T-helper 1 cell (primary cell): Measurements from ENCODE around the gene SYN1.

ENCODE experiments used
- DNase-seq, 5 donors: peaks; one replicate each; pipeline ENCODE4 v3.0.0-alpha.2; 2012 to 2020

Gene SYN1

DNA sequence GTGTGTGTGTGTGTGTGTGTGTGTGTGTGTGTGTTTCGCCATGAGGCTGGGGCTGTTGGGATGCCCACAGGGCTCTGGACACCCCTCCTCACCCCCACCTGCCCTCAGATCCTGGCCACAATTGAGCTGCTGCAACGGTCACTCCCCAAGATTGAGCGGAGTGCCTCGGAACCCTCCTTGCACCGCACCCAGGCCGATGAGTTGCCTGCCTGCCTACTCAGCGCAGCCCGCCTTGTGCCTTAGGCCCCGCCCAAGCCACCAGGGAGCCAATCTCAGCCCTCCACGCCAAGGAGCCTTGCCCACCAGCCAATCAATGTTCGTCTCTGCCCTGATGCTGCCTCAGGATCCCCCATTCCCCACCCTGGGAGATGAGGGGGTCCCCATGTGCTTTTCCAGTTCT, 48.4 kb downstream of the SYN1 start:
- DNase-seq, result no peak

- no peak for DNase-seq
Observed at GRCh38 chrX:47570794-47571193, 48.9 kb downstream of the SYN1 start.

DNA sequence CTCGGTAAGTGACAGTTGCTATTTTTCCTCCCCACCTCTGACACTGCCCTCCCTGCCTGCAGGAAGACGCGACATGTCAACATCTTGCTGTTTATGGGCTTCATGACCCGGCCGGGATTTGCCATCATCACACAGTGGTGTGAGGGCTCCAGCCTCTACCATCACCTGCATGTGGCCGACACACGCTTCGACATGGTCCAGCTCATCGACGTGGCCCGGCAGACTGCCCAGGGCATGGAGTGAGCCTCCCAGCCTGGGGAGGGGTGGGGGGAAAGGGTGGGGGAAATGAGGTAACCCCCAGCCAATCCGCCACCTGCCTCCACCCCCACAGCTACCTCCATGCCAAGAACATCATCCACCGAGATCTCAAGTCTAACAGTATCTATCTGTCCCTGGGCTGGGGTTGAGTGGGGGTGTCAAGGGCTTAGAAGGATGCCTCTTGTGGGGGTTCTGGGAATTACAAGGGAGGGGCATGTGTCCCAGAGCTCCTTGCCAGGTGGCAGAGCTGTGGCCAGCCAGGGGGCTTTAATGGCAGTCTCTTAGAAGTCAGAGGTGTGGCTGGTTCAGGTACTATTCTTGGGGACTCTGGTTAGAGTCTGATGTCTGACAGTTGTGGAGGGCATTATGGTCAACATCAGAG, 50.9 kb downstream of the SYN1 start:
- peak in 2 of 5 donors; percentile 25 to 31 for DNase-seq

GRCh38 chrX:47566841-47567240, 52.8 kb downstream of the SYN1 start:
- no peak for DNase-seq

DNA sequence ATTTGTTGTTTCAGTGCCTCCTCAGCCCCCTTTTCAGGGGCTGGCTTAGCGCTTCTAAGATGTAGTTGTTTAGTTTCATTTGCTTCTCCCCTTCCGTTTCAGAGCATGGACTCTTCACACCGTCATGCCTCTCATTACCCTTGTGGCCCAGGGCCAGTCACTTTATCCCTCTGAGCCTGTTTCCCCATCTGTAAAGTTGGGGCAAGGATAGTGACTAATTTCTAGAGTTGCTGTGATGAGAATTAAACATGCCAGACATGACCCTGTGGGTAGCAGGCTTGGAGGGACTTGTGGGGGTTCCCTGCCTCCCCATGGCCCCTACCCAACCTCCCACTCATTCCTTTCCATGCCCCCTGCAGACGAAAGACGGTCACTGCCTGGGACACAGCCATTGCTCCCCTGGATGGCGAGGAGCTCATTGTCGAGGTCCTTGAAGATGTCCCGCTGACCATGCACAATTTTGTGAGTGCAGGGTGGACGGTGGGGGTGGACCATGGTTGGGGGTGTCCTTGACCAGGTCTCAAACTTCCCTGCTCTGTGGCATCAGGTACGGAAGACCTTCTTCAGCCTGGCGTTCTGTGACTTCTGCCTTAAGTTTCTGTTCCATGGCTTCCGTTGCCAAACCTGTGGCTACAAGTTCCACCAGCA, 55.1 kb downstream of the SYN1 start:
- DNase-seq, result peak in 1 of 5 donors; percentile 11

DNA sequence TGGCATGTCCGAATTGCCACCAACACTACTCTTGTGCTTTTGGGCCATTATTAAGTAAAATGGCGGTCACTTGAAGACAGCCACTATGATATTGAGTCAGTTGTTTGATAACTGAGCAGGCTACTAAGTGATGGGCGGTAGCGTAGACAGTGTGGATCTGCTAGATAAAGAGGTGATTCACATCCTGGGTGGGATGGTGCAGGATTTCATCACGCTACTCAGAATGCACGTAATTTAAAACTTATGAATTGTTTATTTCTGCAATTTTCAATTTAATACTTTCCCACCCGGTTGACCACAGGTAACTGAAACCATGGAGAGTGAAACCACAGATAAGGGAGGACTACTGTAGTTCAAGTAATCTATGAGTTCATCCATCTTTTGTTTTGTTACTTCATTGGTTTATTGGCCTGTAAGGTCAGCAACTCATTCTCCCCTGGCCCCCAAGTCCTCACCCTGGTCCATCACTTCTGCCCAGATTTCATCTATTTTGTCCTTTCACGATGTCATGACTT, 55.8 kb downstream of the SYN1 start:
- DNase-seq, result peak in 1 of 5 donors; percentile 32

DNA sequence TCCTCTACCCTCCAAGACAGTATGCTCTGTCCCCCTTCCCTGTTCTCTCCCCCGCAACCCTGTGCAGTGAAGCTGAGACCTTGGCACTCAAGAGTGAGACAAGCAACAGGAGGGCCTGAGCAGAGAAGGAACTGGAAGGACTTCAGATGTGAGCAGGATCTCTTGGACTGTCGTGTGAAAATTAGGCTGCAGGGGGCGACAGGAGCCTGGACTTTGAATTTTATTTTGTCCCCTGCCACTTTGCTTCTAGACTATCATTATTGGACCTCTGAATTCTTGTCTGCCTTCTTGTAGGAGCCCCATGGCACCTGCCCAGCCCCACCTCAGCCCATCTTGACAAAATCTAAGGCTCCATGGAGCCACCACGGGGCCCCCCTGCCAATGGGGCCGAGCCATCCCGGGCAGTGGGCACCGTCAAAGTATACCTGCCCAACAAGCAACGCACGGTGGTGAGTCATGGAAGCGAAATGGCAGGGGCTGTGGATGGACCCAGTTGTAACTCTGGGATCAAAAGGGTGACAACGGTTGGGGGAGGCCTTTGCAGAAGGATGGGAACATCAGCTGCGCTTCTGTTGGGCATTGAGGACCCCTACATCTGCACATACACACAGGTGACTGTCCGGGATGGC, 56.9 kb downstream of the SYN1 start:
- peak in 1 of 5 donors; percentile 46 for DNase-seq

DNA sequence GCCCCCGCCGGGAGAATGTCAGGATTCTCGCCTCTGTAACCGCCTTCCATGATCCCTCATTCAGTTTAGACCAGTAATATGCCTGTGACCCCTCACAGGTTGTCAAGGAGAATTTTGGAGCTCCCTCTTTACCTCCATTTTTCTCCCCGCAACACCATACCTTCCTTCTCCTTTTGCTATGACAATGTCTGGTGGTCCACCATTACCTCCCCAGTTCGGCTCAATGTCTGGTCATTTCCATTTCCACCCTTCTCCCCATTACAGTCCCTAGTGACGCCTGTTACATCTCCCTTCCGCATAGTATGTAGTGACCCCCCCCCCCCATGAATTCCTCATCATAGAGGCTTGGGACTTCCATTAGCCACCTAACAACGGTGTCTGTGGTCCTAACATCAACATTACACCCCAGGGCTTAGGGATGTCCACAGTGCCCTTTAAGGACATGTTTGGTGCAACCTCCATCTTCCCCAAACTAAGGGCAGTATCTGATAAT, 58.0 kb downstream of the SYN1 start:
- no peak for DNase-seq

- DNase-seq, result peak; percentile 91 to 98 (median 92)
Observed at GRCh38 chrX:47560934-47561658, 58.6 kb downstream of the SYN1 start, which contains the start of gene ARAF. ARAF (plus strand) TSS chrX:47561205; CDS start chrX:47562968, 1,763 bp downstream.

DNA sequence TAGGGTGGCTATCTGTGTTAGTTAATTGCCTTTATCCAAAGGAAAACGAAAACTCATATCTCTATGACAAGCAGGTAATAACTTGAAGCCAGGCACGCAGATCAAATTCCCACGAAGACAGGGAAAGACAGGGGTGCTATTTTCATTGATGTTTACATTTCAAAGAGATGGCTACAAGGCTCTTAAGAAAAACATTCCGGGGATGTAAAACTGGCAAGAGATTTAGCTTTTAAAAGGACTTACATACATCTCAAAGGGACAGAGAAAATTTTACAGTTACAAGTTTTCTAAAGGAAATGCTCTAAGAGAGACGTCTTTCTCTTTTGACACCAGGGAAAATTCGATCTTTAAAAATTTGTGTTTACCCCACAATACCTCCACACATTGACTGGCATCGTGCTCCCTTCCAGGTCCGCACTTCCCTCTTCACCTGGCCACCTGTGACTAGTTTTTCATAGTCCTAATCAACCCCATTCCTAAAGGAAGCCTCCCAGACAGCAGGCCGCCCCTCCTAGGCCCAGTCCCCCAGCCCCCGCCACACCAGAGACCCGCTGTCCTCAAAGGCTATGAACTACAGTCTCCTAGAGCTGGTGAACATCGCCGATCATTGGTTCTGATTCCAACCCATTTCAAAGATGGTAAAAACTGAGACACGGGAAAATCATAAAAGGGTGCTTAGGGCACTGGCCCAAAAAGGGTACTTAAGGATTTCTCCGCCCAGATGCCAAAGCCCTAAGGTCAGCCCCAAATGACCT, 59.3 kb downstream of the SYN1 start:
- no peak for DNase-seq

GRCh38 chrX:47558436-47558835, 61.2 kb downstream of the SYN1 start:
- no peak for DNase-seq

DNA sequence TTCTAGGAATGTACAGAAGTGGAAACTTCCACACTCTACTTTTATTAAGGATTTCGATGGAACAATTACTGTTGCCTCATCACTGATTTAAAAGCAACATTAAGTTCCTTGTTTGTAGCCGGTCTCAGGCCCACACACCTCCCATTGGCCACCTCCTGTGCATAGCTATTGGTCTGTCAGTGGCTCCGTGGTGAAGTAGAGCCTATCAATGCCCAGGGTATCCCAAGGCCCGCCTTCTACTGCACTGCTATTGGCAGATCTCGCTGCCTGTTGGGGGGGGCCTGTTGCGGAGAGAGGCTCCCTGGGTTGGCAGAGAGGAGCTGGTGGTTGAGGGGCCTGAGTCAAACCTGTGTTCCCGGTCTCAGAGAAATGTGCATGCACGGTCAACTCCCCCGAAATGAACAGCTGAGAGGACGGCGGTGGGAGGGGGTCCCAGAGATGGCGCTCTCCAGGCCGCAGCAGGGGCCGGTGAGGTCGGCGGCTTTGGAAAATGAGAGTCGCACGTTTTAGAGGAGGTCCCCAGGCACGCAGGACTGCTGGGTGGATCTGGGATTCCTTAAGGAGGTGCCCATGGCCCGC, 63.5 kb downstream of the SYN1 start:
- peak; percentile 61 to 89 (median 72) for DNase-seq

GRCh38 chrX:47543496-47543895, 76.2 kb downstream of the SYN1 start:
- no peak for DNase-seq

DNA sequence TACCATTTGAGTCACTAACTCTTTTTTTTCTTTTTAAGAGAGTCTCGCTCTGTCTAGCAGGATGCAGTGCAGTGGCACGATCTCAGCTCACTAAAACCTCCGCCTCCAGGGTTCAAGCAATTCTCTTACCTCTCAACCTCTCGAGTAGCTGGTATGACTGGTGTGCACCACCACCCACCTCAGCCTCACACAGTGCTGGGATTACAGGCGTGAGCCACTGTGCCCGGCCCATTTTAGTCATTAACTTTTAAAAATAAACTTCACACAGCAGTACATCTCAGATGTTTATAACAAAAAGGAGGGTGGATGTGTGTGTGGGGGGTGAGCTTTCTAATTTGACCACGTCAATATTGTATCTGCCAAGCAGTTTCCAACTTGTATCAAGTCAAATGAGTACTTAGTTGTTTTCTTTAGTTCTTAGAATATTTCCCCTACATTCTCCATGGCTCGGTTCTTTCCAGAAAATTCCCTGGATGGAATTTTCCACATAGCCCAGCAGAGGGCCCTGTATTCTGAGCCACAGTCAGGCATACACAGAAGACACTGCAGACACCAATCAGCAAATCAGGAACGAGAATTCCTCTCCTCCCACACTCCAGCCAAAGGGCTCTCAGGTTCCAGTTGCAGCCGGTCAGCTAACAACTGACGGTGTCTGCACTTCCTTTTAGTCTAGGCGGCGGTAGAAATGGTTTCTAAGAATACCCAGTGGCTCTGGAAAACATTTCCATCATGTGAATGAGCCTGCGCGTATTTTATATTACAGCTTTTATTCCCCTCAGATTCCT, 78.7 kb downstream of the SYN1 start:
- DNase-seq, result no peak

- no peak for DNase-seq
Observed at GRCh38 chrX:47539860-47540259, 79.8 kb downstream of the SYN1 start.

- DNase-seq, result no peak
Observed at GRCh38 chrX:47530049-47530448, 89.6 kb downstream of the SYN1 start.

DNA sequence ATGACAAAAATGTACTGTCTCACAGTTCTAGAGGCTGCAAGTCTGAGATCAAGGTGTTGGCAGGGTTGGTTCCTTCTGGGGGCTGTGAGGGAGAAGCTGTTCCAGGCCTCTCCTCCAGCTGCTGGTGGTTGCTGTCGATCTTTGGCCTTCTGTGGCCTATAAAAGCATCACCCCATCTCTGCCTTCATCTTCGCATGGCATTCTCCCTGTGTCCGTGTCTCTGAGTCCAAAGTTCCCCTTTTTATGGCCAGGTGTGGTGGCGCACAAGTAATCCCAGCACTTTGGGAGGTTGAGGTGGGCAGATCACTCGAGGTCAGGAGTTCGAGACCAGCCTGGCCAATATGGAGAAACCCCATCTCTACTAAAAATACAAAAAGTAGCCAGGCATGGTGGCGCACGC, 90.1 kb downstream of the SYN1 start:
- no peak for DNase-seq

DNA sequence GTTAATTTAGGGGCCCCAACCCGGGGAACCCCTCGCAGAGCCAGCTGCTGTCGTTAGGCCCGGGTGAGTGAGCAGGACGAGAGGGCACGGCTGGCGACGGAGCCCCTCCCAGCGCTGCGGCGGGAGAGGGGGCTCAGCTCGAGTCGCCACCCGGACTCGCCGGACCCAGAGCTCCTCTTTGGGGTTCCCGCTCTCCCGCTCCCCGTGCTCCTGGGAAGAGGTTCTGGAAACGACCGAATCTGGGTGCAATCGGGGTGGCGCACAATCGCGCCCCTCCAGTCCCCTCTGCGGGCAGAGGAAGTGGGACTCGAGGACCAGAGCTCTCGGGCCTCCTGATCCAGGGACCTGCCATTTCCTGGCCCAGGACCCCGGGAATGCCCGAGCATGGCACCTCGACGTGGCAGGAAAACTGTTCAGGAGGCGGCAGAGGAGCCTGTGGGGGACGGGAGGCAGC, 95.9 kb downstream of the SYN1 start:
- DNase-seq, result no peak

DNA sequence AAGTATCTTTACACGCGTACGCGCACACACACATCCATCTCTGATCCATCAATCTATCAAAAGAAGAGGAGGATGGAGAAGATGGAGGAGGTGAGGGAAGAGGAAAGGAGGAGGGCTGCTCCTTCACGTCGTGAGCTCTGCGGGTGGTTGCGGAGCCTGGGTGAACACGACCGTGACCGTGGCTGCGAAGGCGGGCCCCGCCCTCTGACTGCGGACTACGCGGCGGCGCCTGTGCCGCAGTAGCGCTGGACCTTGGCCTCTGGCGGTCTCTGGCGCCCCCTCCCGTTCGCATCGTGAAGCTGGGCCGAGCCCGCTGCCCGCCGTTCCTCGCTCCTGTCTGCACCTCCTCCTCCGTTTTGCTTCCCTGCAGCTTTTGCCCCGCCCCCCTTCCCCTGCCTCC, 96.4 kb downstream of the SYN1 start:
- peak; percentile 52 to 75 (median 67) for DNase-seq
